HG03469 (cell line): ENCODE data around the gene GLIS1.

Experiments used
- ATAC-seq: cut with Tn5 transposase; IDR thresholded peaks from one replicate; pipeline ENCODE4 v1.9.1; 2021; ENCODE audit warnings: mild to moderate bottlenecking, moderate library complexity, moderate number of reproducible peaks; ENCODE audit not compliant: unreplicated experiment

Gene GLIS1

GRCh38 chr1:53696051-53696450 lies 42.9 kb downstream of the GLIS1 start:
- no peak for ATAC-seq

- no peak for ATAC-seq
These were observed 43.8 kb downstream of the GLIS1 start for GRCh38 chr1:53695116-53695515.

GRCh38 chr1:53694718-53695091 lies 44.3 kb downstream of the GLIS1 start:
- no peak for ATAC-seq

GRCh38 chr1:53693773-53694717 lies 44.9 kb downstream of the GLIS1 start:
- ATAC-seq = no peak

- ATAC-seq = no peak
These were observed 45.6 kb downstream of the GLIS1 start for GRCh38 chr1:53693339-53693738.

- ATAC-seq = no peak
These were observed 47.6 kb downstream of the GLIS1 start for GRCh38 chr1:53691326-53691725.

- ATAC-seq = no peak
These were observed 48.6 kb downstream of the GLIS1 start for GRCh38 chr1:53690411-53690810.

GRCh38 chr1:53689736-53690326 lies 49.1 kb downstream of the GLIS1 start:
- ATAC-seq = no peak

- no peak for ATAC-seq
These were observed 49.7 kb downstream of the GLIS1 start for GRCh38 chr1:53689223-53689622.

- ATAC-seq = no peak
These were observed 50.4 kb downstream of the GLIS1 start for GRCh38 chr1:53688381-53689102.

GRCh38 chr1:53687901-53688300 lies 51.1 kb downstream of the GLIS1 start:
- no peak for ATAC-seq

- ATAC-seq = no peak
These were observed 51.5 kb downstream of the GLIS1 start for GRCh38 chr1:53687426-53687825.

- ATAC-seq = no peak
These were observed 52.0 kb downstream of the GLIS1 start for GRCh38 chr1:53686965-53687267.

GRCh38 chr1:53686091-53686964 lies 52.6 kb downstream of the GLIS1 start:
- ATAC-seq = no peak

GRCh38 chr1:53685272-53686051 lies 53.5 kb downstream of the GLIS1 start:
- no peak for ATAC-seq

GRCh38 chr1:53684741-53685140 lies 54.2 kb downstream of the GLIS1 start:
- ATAC-seq = no peak

GRCh38 chr1:53683986-53684740 lies 54.8 kb downstream of the GLIS1 start:
- ATAC-seq = no peak

- no peak for ATAC-seq
These were observed 56.1 kb downstream of the GLIS1 start for GRCh38 chr1:53682881-53683280.

GRCh38 chr1:53681977-53682685 lies 56.8 kb downstream of the GLIS1 start:
- ATAC-seq = no peak
